Measurements from ENCODE around the gene LOXL1.

Gene LOXL1

GRCh38 chr15:73900095-73900712, 26.1 kb upstream of the LOXL1 start:
- DNase-seq: no peak

DNA sequence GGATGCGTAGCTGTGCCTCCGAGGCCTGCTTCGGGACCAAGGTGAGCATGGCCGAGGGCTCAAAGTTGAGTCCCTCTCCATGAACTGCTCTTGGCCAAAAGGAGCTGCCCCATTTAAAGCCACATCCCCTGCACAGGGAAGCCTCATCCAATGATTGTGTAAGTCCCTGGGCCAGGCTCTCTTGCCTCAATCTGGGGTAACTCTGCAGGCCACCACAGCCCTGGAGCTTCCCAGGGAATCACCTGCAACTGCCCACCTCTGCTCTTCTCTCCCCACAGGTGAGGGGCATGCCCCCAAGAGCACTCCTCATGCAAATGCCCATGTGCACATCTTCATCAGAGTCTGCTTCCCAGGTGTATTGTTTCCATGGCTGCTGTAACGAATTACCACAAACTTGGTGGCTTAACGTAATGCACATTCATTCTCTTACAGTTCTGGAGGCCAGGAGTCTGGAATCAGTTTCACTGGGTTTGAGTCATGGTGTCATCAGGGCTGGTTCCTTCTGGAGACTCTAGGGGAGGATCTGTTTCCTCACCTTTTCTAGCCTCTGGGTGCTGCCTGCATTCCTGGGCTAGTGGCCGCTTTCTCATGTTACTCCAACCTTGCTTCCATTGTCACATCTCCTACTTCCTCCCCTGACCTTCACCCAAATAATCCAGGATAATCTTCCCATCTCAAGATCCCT, 25.0 kb upstream of the LOXL1 start:
- DNase-seq: no peak

GRCh38 chr15:73902121-73903020, 23.9 kb upstream of the LOXL1 start:
- no peak for DNase-seq

DNA sequence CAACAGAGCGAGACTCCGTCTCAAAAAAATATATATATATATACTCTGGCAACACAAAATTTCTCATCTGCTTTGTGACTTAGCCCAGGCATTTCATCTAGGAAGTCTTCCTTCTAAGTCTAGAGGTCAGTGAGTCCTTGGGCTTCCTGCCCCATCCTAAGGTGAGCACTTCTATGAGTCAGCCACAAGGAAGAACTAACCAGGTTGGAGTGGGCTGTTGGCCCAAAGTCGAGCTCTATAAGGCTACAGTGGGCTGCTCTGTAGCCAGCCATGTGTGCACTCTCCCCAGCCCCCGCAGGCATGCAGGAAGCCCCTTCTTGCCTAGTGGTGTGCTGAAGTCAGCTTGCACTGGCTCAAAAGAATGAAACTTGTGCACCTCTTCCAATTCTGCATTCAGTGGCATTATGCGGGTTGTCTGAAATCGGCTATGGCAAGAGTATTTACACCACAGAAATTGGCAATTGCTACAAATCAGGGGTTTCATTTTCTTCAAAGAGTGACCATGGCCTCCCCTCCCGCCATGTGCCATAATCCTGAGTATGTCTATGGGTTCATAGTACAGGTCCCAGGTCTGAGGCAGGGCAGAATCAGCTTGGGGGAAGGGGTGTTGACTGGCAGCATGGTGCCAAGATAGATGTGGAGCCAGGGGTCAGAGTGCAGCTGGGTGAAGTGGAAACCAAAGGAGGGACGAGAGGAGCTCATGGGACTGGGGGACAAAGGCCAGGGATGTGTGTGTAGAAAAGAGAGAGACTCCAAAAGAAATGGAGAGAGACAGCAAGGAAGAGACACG, 22.0 kb upstream of the LOXL1 start:
- DNase-seq: no peak

- no peak for DNase-seq
Measured at GRCh38 chr15:73905225-73905827, 20.9 kb upstream of the LOXL1 start.

DNA sequence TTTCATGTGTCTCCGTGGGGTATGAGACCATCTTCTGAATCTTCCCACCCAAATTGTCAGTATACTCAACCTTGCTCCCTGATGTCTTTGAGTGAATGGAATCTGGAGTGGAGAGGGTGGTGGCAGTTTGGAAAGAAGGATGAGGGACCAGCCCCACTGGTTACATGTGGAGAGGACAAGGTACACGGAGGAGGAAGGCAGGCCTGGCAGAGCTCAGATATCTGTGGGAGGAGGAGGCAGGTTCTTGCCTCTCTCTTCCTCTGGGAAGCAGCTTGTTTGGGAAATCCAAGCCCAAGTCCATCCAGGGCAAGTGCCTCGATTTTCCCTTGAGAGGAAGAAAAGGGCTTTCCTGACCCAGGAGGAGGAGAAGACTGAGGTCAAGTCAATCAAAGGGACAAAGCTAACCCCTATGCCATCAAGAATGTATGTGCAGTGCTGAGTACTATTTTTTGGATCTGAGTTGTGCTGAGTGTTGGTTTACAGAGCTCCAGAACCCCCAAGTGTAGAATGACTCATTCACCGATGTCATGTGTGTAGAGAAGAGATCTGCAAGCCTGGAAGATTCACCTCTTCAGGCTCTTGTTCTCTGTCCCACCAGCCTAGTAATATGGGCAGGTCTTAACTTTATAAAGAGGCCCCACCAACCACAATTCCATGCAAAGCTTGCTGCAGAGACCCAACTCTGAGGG, 19.8 kb upstream of the LOXL1 start:
- DNase-seq: no peak

- DNase-seq: no peak
Measured at GRCh38 chr15:73907035-73907408, 19.2 kb upstream of the LOXL1 start.

- peak; percentile 76 for DNase-seq
Measured at GRCh38 chr15:73908030-73908821, 18.0 kb upstream of the LOXL1 start.

GRCh38 chr15:73908822-73909122, 17.5 kb upstream of the LOXL1 start:
- DNase-seq: no peak

GRCh38 chr15:73909651-73910050, 16.6 kb upstream of the LOXL1 start:
- DNase-seq: no peak

GRCh38 chr15:73910522-73911303, 15.5 kb upstream of the LOXL1 start:
- no peak for DNase-seq

DNA sequence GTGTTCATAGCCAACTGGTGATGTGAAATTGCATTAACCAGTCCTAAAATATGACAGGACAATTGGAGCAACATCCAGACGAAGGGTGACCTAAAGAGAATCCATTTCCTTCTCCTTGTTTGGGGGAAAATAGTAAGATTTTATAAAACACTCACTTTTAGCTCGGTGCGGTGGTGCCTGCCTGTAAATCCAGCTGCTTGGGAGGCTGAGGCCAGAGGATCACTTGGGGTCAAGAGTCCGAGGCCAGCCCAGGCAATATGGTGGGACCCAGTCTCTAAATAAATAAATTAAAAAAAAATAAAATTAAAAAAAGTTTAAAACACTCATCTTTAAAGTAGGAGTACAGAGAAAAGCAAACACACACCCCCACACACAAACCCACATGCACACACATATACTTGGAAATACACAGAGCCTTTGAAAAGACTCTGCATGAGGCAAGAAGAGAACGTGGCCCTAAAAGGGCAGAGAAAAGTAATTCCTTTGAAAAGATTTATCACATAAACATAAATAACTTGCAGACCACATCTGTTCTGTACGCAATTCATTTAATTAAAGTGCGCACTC, 14.1 kb upstream of the LOXL1 start:
- DNase-seq: no peak

DNA sequence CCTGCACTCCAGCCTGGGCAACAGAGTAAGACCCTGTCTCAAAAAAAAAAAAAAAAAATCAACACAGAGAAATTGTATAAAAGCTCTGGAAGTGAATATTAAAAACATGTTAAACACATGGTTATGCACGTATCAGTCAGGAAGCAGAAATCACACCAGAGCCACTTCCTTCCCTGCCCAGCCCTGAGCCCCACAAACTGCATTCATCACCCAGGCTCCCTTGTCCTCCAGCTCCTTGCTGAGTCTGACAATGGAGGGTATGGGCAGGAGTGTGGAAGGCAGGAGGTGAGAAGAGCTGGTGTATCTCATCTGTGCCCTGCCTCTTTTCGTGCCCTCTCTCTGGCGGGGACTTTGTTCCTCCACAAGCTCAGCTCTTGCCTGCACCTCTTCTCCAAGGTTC, 12.1 kb upstream of the LOXL1 start:
- DNase-seq: no peak

DNA sequence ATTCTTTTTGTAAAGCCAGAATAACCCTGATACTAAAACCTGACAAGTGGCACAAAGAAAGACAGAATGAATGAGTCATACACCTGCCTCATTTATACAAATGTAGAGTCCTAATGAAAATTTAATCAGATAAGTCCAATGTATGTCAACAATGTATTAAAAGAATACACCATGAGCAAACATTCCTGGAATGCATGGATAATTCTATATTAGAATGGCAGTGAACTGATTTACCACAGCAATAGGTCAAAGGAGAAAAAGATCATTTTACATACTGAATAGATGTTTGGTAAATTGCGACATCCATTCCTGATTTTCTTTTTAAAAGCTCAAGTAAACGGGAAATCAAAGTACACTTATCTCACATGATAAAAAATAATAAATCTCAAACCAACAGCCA, 11.2 kb upstream of the LOXL1 start:
- no peak for DNase-seq

- no peak for DNase-seq
Measured at GRCh38 chr15:73918784-73919183, 7.5 kb upstream of the LOXL1 start.

- no peak for DNase-seq
Measured at GRCh38 chr15:73919706-73920105, 6.6 kb upstream of the LOXL1 start.

DNA sequence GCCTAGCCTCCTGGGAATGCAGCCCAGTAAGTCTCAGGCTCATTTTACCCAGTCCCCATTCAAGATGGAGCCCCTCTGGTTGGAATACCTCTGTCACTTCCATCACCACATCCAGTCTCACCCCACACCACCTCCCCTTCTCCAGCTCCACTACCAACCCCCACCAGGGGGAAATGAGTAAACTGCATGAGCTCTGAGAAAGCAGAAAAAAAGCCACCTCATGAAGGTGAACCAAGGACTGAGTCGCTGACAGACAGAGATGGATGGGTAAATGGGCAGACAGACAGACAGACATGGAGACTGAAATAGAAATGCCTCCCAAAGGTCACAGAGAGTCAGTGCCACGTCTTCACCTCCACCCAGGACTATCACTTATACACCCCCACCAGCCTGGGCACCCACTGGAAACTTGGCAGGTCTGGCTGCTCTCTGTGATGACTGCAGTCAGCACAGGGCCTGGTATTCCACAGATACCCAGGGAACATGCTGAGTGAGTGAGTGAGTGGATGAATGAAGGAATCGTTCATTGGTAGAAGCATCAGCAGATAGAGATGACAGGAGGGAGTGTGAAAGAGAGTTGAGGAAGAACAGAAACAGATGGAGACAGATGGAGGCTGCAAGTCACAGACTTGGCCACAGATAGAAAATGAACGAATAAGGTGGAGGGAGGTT, 4.9 kb upstream of the LOXL1 start:
- DNase-seq: no peak

DNA sequence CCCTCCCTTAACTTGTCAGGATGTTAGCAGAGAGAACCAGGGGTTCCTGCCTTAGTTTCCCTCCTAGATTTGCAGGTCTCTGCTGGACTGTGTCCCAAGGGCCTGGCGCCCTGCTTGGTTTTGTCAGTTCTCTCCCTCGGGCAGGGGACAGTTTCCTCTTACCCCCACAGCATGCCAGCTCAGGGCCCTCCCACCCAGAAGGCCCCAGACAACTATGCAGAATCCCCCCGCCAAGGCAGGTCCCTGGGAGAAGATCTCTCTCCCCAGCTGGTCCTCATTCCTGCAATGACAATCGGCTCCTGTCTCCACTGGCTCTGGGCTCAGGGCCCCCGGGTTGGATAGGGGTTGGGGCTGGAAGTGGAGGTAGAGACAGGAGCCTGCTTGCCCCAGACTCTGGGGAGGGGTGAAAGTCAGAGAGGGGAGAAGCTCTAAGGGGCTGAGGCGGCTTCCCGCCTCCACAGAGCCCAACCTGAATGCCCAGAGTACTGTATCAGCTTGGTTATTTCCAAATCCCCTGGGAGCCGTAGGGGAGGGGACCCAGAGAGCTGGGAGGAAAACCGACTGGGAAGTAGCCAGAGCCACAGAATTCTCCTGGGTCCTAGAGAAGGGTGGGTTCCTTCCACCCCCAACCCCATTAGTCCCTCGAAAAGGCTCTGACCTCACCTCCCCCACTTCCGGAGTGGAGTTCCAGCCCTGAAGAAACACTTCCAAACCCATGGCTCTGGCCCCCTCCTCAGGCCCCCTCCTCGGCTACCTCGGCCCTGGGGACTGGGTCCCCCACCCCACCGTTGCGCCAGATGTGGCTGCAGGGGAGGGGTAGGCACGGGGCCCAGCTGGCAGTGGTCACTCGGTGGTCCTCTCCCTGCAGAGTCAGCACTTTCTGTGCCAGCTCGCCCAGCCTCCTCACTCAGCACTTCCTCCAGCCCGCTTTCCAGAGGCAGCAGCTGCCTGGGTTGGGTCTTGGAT, 3.8 kb upstream of the LOXL1 start:
- DNase-seq: no peak

DNA sequence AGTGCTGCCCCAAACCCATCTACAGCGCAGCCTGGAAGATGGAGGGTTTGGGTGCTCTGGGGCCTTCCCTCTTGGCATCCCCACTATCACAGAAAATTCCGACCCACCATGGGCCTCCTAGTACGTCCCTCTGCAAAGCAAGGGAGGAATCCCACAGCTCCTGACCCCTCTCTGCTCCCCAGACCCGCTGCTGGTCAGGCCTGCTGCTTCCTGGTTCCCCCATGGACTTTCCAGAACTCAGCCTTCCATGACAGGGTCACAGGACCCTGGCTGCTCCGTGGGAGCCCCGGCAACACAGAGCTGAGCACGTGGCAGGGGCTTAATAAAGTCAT, 3.1 kb upstream of the LOXL1 start:
- DNase-seq: no peak
